Osteoblast (primary cell): Measurements from ENCODE around the gene KRT85. TPM values are rescaled to one million over a fixed set of nuclear protein-coding genes. Genes with fewer than 3 reads are reported as not detected.

Experiments
- DNase-seq: peaks from one replicate; pipeline ENCODE4 v3.0.0; 2011; ENCODE audit warnings: low spot score, mixed read lengths; ENCODE audit not compliant: insufficient read length; ENCODE audit errors: missing footprints
- H2AFZ ChIP-seq: 2 replicates; pipeline ENCODE4 v1.6.0; 2011; ENCODE audit warnings: mild to moderate bottlenecking, low read length
- H3K27ac ChIP-seq: 2 replicates; pipeline ENCODE4 v1.5.1; 2011; ENCODE audit warnings: mild to moderate bottlenecking, low read depth, low read length, moderate library complexity
- H3K27me3 ChIP-seq: 2 replicates; pipeline ENCODE4 v1.6.0; 2012; ENCODE audit warnings: mild to moderate bottlenecking, control low read depth, inconsistent platforms, low read length, moderate library complexity; ENCODE audit not compliant: insufficient read depth
- H3K36me3 ChIP-seq: 2 replicates; pipeline ENCODE4 v1.5.1; 2011; ENCODE audit warnings: mild to moderate bottlenecking, low read length, control low read depth, moderate library complexity; ENCODE audit not compliant: insufficient read depth
- H3K4me1 ChIP-seq: 2 replicates; pipeline ENCODE4 v1.5.1; 2011; ENCODE audit warnings: mild to moderate bottlenecking, low read length, control low read depth, moderate library complexity; ENCODE audit not compliant: insufficient read depth
- H3K4me2 ChIP-seq: 2 replicates; pipeline ENCODE4 v1.6.0; 2011; ENCODE audit warnings: mild to moderate bottlenecking, low read length; ENCODE audit not compliant: insufficient read depth
- H3K4me3 ChIP-seq: fragments of 200-600 bp; sonication (generic); 3 replicates; pipeline ENCODE4 v1.5.1; 2012; ENCODE audit warnings: mild to moderate bottlenecking, low read length, inconsistent platforms; ENCODE audit not compliant: insufficient read depth
- H3K79me2 ChIP-seq: 2 replicates; pipeline ENCODE4 v1.6.0; 2012; ENCODE audit warnings: mild to moderate bottlenecking, low read length, control low read depth, inconsistent platforms; ENCODE audit not compliant: insufficient read depth
- H3K9me3 ChIP-seq: 2 replicates; pipeline ENCODE4 v1.5.1; 2011; ENCODE audit warnings: low read depth, low read length, control low read depth
- H4K20me1 ChIP-seq: 2 replicates; pipeline ENCODE4 v1.6.0; 2012; ENCODE audit warnings: mild to moderate bottlenecking, low read length, control low read depth; ENCODE audit not compliant: insufficient read depth
- total RNA-seq: library from RNA; depleted of rRNA; stranded (reverse); fragments of >200 nt; gene quantifications from 2 replicates; pipeline ENCODE4 v1.2.3, GENCODE V29; 2012
- TF ChIP-seq, protein P1 (sequence below): IDR thresholded peaks from 2 replicates; pipeline ENCODE4 v1.5.1; 2011; ENCODE audit warnings: mild to moderate bottlenecking, low read depth, low read length, moderate library complexity; ENCODE audit errors: extremely low read depth

The KRT85 gene
- total RNA-seq, 1 donor: not detected

GRCh38 chr12:52353766-52354165, 13.5 kb downstream of the KRT85 start:
- Histone ChIP-seq H3K27ac (no peak overlapping the region), H2AFZ (no peak overlapping the region), H3K36me3 (no peaks in the 10 kb centered on the region), H4K20me1 (no peaks in the 10 kb centered on the region), H3K79me2 (no peaks in the 10 kb centered on the region), H3K4me2 (no peak overlapping the region), H3K9me3 (no peaks in the 10 kb centered on the region), H3K27me3 (peaks cover 65% of the 10 kb centered on the region), H3K4me3 (no peak overlapping the region), H3K4me1 (peaks cover 5% of the 10 kb centered on the region)
- DNase-seq: peak; percentile 80
- TF ChIP-seq, protein P1, sequence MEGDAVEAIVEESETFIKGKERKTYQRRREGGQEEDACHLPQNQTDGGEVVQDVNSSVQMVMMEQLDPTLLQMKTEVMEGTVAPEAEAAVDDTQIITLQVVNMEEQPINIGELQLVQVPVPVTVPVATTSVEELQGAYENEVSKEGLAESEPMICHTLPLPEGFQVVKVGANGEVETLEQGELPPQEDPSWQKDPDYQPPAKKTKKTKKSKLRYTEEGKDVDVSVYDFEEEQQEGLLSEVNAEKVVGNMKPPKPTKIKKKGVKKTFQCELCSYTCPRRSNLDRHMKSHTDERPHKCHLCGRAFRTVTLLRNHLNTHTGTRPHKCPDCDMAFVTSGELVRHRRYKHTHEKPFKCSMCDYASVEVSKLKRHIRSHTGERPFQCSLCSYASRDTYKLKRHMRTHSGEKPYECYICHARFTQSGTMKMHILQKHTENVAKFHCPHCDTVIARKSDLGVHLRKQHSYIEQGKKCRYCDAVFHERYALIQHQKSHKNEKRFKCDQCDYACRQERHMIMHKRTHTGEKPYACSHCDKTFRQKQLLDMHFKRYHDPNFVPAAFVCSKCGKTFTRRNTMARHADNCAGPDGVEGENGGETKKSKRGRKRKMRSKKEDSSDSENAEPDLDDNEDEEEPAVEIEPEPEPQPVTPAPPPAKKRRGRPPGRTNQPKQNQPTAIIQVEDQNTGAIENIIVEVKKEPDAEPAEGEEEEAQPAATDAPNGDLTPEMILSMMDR: no peak

GRCh38 chr12:52352951-52353350, 14.3 kb downstream of the KRT85 start:
- Histone ChIP-seq H3K27me3 (peaks cover 63% of the 10 kb centered on the region), H3K36me3 (no peaks in the 10 kb centered on the region), H3K27ac (no peak overlapping the region), H2AFZ (no peak overlapping the region), H3K4me2 (no peak overlapping the region), H4K20me1 (no peaks in the 10 kb centered on the region), H3K9me3 (no peaks in the 10 kb centered on the region), H3K79me2 (no peaks in the 10 kb centered on the region), H3K4me1 (peaks cover 5% of the 10 kb centered on the region), H3K4me3 (no peak overlapping the region)
- DNase-seq: peak; percentile 35
- TF ChIP-seq, protein P1: no peak

- no peak overlapping the region for H3K4me3 ChIP-seq
- TF ChIP-seq, protein P1: no peak
- no peaks in the 10 kb centered on the region for H3K36me3 ChIP-seq
- no peak overlapping the region for H3K4me2 ChIP-seq
- H3K27me3 ChIP-seq: peaks cover 68% of the 10 kb centered on the region
- no peak overlapping the region for H2AFZ ChIP-seq
- no peaks in the 10 kb centered on the region for H3K79me2 ChIP-seq
- H3K9me3 ChIP-seq: no peaks in the 10 kb centered on the region
- peak; percentile 43 for DNase-seq
- no peaks in the 10 kb centered on the region for H4K20me1 ChIP-seq
- H3K27ac ChIP-seq: no peak overlapping the region
- H3K4me1 ChIP-seq: peaks cover 5% of the 10 kb centered on the region
These were observed 15.9 kb downstream of the KRT85 start for GRCh38 chr12:52351196-52352059.

DNA sequence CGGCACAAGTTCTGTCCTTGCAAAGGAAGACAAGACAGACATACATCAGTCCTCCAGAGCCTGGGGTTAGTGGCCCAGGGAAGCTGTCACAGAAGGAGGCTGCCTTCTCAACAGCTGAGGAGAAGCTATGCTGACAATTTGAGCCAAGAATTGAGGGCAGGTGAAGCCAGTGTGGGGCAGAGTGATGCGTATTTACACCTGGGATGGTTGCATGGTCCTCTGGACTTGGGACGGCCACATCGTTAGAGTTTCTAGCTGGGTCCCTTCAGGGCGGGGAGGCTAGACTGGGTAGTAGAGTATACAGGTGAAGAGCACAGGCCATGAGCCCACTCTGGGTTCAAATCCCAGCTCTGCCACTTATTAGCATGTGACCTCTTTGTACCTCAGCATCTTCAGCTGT, 16.5 kb downstream of the KRT85 start:
- H3K79me2 ChIP-seq: no peaks in the 10 kb centered on the region
- H2AFZ ChIP-seq: no peak overlapping the region
- peaks cover 68% of the 10 kb centered on the region for H3K27me3 ChIP-seq
- peaks cover 5% of the 10 kb centered on the region for H3K4me1 ChIP-seq
- DNase-seq: peak; percentile 66
- H3K9me3 ChIP-seq: no peaks in the 10 kb centered on the region
- H3K4me2 ChIP-seq: no peak overlapping the region
- no peaks in the 10 kb centered on the region for H3K36me3 ChIP-seq
- no peak overlapping the region for H3K27ac ChIP-seq
- no peak overlapping the region for H3K4me3 ChIP-seq
- TF ChIP-seq, protein P1: no peak
- no peaks in the 10 kb centered on the region for H4K20me1 ChIP-seq
